ENCODE measurements around the gene DGKB.
A peak's percentile ranks its signal among the peaks of the same experiment; 100 is the strongest.

The DGKB gene

GRCh38 chr7:14751461-14751860 lies 151.1 kb downstream of the DGKB start:
- no peak for DNase-seq

GRCh38 chr7:14748461-14748860 lies 154.1 kb downstream of the DGKB start:
- no peak for DNase-seq

- DNase-seq, result no peak
Observed at GRCh38 chr7:14747701-14748100, 154.8 kb downstream of the DGKB start.

GRCh38 chr7:14745076-14745475 lies 157.5 kb downstream of the DGKB start:
- no peak for DNase-seq

GRCh38 chr7:14740606-14741005 lies 161.9 kb downstream of the DGKB start:
- no peak for DNase-seq

GRCh38 chr7:14739841-14740185 lies 162.7 kb downstream of the DGKB start:
- no peak for DNase-seq

- no peak for DNase-seq
Observed at GRCh38 chr7:14739168-14739840, 163.2 kb downstream of the DGKB start.

- no peak for DNase-seq
Observed at GRCh38 chr7:14738086-14738485, 164.5 kb downstream of the DGKB start.

- no peak for DNase-seq
Observed at GRCh38 chr7:14734839-14735321, 167.7 kb downstream of the DGKB start.

GRCh38 chr7:14720785-14721184 lies 181.8 kb downstream of the DGKB start:
- DNase-seq, result no peak

- no peak for DNase-seq
Observed at GRCh38 chr7:14717816-14718215, 184.7 kb downstream of the DGKB start.

- DNase-seq, result no peak
Observed at GRCh38 chr7:14717169-14717568, 185.4 kb downstream of the DGKB start.

- DNase-seq, result no peak
Observed at GRCh38 chr7:14714161-14714728, 188.3 kb downstream of the DGKB start.

- DNase-seq, result no peak
Observed at GRCh38 chr7:14698239-14698638, 204.3 kb downstream of the DGKB start.

GRCh38 chr7:14697684-14698083 lies 204.9 kb downstream of the DGKB start:
- DNase-seq, result no peak

- peak; percentile 39 for DNase-seq
Observed at GRCh38 chr7:14691597-14692203, 210.9 kb downstream of the DGKB start.

- DNase-seq, result no peak
Observed at GRCh38 chr7:14691034-14691433, 211.5 kb downstream of the DGKB start.

GRCh38 chr7:14690486-14690885 lies 212.1 kb downstream of the DGKB start:
- no peak for DNase-seq

- no peak for DNase-seq
Observed at GRCh38 chr7:14690075-14690474, 212.5 kb downstream of the DGKB start.

- DNase-seq, result no peak
Observed at GRCh38 chr7:14688208-14688607, 214.3 kb downstream of the DGKB start.

GRCh38 chr7:14687777-14688176 lies 214.8 kb downstream of the DGKB start:
- DNase-seq, result no peak

GRCh38 chr7:14687241-14687640 lies 215.3 kb downstream of the DGKB start:
- no peak for DNase-seq

GRCh38 chr7:14685167-14685566 lies 217.4 kb downstream of the DGKB start:
- no peak for DNase-seq

GRCh38 chr7:14682910-14683465 lies 219.6 kb downstream of the DGKB start:
- DNase-seq, result no peak
